Mesendoderm (in vitro differentiated cells): ENCODE data around the gene TPO.

Experiments
- DNase-seq: peaks from one replicate; pipeline ENCODE4 v3.0.0; 2013
- H2AK5ac ChIP-seq: 2 replicates; pipeline ENCODE4 v1.6.1; 2013; ENCODE audit warnings: low read length, inconsistent platforms
- H2BK120ac ChIP-seq: 2 replicates; pipeline ENCODE4 v1.6.1; 2013; ENCODE audit warnings: low read depth, mild to moderate bottlenecking, low read length, moderate library complexity, mixed read lengths
- H2BK15ac ChIP-seq: replicated peaks from 2 replicates; pipeline ENCODE4 v1.6.1; 2013; ENCODE audit warnings: low read depth, mild to moderate bottlenecking, moderate library complexity
- H2BK5ac ChIP-seq: 2 replicates; pipeline ENCODE4 v1.6.1; 2013; ENCODE audit warnings: low read length, inconsistent platforms
- H3K18ac ChIP-seq: 2 replicates; pipeline ENCODE4 v1.6.1; 2013; ENCODE audit warnings: mild to moderate bottlenecking, low read length, mixed read lengths
- H3K23ac ChIP-seq: one replicate; pipeline ENCODE4 v1.6.1; 2013; ENCODE audit warnings: low read length
- H3K27ac ChIP-seq: 2 replicates; pipeline ENCODE4 v1.5.1; 2013; ENCODE audit warnings: low read depth, mild to moderate bottlenecking, inconsistent platforms, low read length, moderate library complexity
- H3K27me3 ChIP-seq: 2 replicates; pipeline ENCODE4 v1.6.1; 2013; ENCODE audit warnings: low read length, control low read depth, mild to moderate bottlenecking, inconsistent platforms; ENCODE audit not compliant: insufficient read depth, poor library complexity
- H3K36me3 ChIP-seq: 2 replicates; pipeline ENCODE4 v1.6.1; 2013; ENCODE audit warnings: low read length, inconsistent platforms; ENCODE audit not compliant: control insufficient read depth, insufficient read depth
- H3K4ac ChIP-seq: one replicate; pipeline ENCODE4 v1.6.1; 2013; ENCODE audit warnings: low read depth, mild to moderate bottlenecking, low read length, moderate library complexity
- H3K4me1 ChIP-seq: 2 replicates; pipeline ENCODE4 v1.6.1; 2013; ENCODE audit warnings: low read depth, low read length, inconsistent platforms; ENCODE audit not compliant: control insufficient read depth
- H3K4me2 ChIP-seq: 2 replicates; pipeline ENCODE4 v1.6.1; 2013; ENCODE audit warnings: low read length
- H3K4me3 ChIP-seq: 2 replicates; pipeline ENCODE4 v1.5.1; 2013; ENCODE audit warnings: mild to moderate bottlenecking, low read length
- H3K56ac ChIP-seq: one replicate; pipeline ENCODE4 v1.6.1; 2013; ENCODE audit warnings: low read length
- H3K79me1 ChIP-seq: 2 replicates; pipeline ENCODE4 v1.6.1; 2013; ENCODE audit warnings: low read length, inconsistent platforms
- H3K79me2 ChIP-seq: 2 replicates; pipeline ENCODE4 v1.6.1; 2013; ENCODE audit warnings: mild to moderate bottlenecking, low read length; ENCODE audit not compliant: control insufficient read depth, insufficient read depth
- H3K9ac ChIP-seq: 2 replicates; pipeline ENCODE4 v1.6.1; 2013; ENCODE audit warnings: low read length, inconsistent platforms
- H4K5ac ChIP-seq: one replicate; pipeline ENCODE4 v1.6.1; 2013; ENCODE audit warnings: low read length
- H4K8ac ChIP-seq: one replicate; pipeline ENCODE4 v1.6.1; 2013; ENCODE audit warnings: low read depth, mild to moderate bottlenecking, control low read depth, low read length, moderate library complexity
- WGBS: extraction: QIAGEN DNeasy Blood & Tissue Kit; methylation state at CpG from one replicate; pipeline ENCODE4 v1.1.7; 2013; ENCODE audit warnings: low lambda C conversion rate, missing lambda C conversion rate; ENCODE audit not compliant: insufficient coverage; ENCODE audit errors: extremely low coverage; 5-methylcytosine and 5-hydroxymethylcytosine counted together

Gene TPO

GRCh38 chr2:1510176-1510575 is 96.9 kb downstream of the TPO start:
- no peak overlapping the region for H3K18ac ChIP-seq
- no peak overlapping the region for H3K27ac ChIP-seq
- no peak overlapping the region for H2BK5ac ChIP-seq
- no peak overlapping the region for H3K4me3 ChIP-seq
- H3K27me3 ChIP-seq = no peaks in the 10 kb centered on the region
- H3K79me2 ChIP-seq = no peaks in the 10 kb centered on the region
- H2AK5ac ChIP-seq = no peak overlapping the region
- no peak overlapping the region for H3K4me2 ChIP-seq
- H3K36me3 ChIP-seq = no peaks in the 10 kb centered on the region
- H3K4ac ChIP-seq = no peak overlapping the region
- no peaks in the 10 kb centered on the region for H3K79me1 ChIP-seq
- no CpG with 5 or more reads among the region's 4 CpGs for WGBS
- no peak overlapping the region for H4K5ac ChIP-seq
- H2BK15ac ChIP-seq = no peak overlapping the region
- no peak overlapping the region for H2BK120ac ChIP-seq
- DNase-seq = no peak
- H3K4me1 ChIP-seq = no peaks in the 10 kb centered on the region
- H3K56ac ChIP-seq = no peak overlapping the region
- no peak overlapping the region for H3K9ac ChIP-seq
- H4K8ac ChIP-seq = no peak overlapping the region
- H3K23ac ChIP-seq = no peak overlapping the region

- H3K4me2 ChIP-seq = no peak overlapping the region
- no peak overlapping the region for H3K18ac ChIP-seq
- no CpG with 5 or more reads among the region's 6 CpGs for WGBS
- no peak overlapping the region for H3K9ac ChIP-seq
- H2BK120ac ChIP-seq = no peak overlapping the region
- no peak overlapping the region for H3K4ac ChIP-seq
- H2BK5ac ChIP-seq = no peak overlapping the region
- no peaks in the 10 kb centered on the region for H3K4me1 ChIP-seq
- H2BK15ac ChIP-seq = no peak overlapping the region
- H3K79me2 ChIP-seq = no peaks in the 10 kb centered on the region
- no peak overlapping the region for H2AK5ac ChIP-seq
- no peak for DNase-seq
- H4K8ac ChIP-seq = no peak overlapping the region
- no peak overlapping the region for H3K56ac ChIP-seq
- no peak overlapping the region for H4K5ac ChIP-seq
- H3K4me3 ChIP-seq = no peak overlapping the region
- H3K79me1 ChIP-seq = no peaks in the 10 kb centered on the region
- no peaks in the 10 kb centered on the region for H3K36me3 ChIP-seq
- no peak overlapping the region for H3K23ac ChIP-seq
- no peaks in the 10 kb centered on the region for H3K27me3 ChIP-seq
- H3K27ac ChIP-seq = no peak overlapping the region
These were observed 98.2 kb downstream of the TPO start for GRCh38 chr2:1511455-1511854.

- no peak overlapping the region for H4K5ac ChIP-seq
- H3K4ac ChIP-seq = no peak overlapping the region
- H2BK5ac ChIP-seq = no peak overlapping the region
- no peaks in the 10 kb centered on the region for H3K4me1 ChIP-seq
- H3K18ac ChIP-seq = no peak overlapping the region
- H3K9ac ChIP-seq = no peak overlapping the region
- no peaks in the 10 kb centered on the region for H3K36me3 ChIP-seq
- H2BK120ac ChIP-seq = no peak overlapping the region
- WGBS = no CpG with 5 or more reads among the region's 36 CpGs
- no peaks in the 10 kb centered on the region for H3K27me3 ChIP-seq
- H3K56ac ChIP-seq = no peak overlapping the region
- no peak overlapping the region for H3K4me2 ChIP-seq
- no peaks in the 10 kb centered on the region for H3K79me2 ChIP-seq
- no peak overlapping the region for H3K27ac ChIP-seq
- no peak overlapping the region for H2AK5ac ChIP-seq
- H2BK15ac ChIP-seq = no peak overlapping the region
- H4K8ac ChIP-seq = no peak overlapping the region
- H3K79me1 ChIP-seq = no peaks in the 10 kb centered on the region
- DNase-seq = no peak
- H3K23ac ChIP-seq = no peak overlapping the region
- H3K4me3 ChIP-seq = no peak overlapping the region
These were observed 99.3 kb downstream of the TPO start for GRCh38 chr2:1512321-1513289.

GRCh38 chr2:1514391-1515072 is 101.3 kb downstream of the TPO start:
- H3K79me2 ChIP-seq = no peaks in the 10 kb centered on the region
- no peak overlapping the region for H3K4ac ChIP-seq
- H4K5ac ChIP-seq = no peak overlapping the region
- no CpG with 5 or more reads among the region's 18 CpGs for WGBS
- no peak overlapping the region for H3K23ac ChIP-seq
- no peaks in the 10 kb centered on the region for H3K4me1 ChIP-seq
- no peak overlapping the region for H3K4me2 ChIP-seq
- no peak overlapping the region for H2BK15ac ChIP-seq
- H3K27me3 ChIP-seq = no peaks in the 10 kb centered on the region
- H4K8ac ChIP-seq = no peak overlapping the region
- no peak overlapping the region for H2AK5ac ChIP-seq
- H3K79me1 ChIP-seq = no peaks in the 10 kb centered on the region
- no peak overlapping the region for H3K27ac ChIP-seq
- H3K56ac ChIP-seq = no peak overlapping the region
- H3K18ac ChIP-seq = no peak overlapping the region
- H3K36me3 ChIP-seq = no peaks in the 10 kb centered on the region
- no peak overlapping the region for H2BK120ac ChIP-seq
- no peak for DNase-seq
- no peak overlapping the region for H3K9ac ChIP-seq
- H2BK5ac ChIP-seq = no peak overlapping the region
- H3K4me3 ChIP-seq = no peak overlapping the region

GRCh38 chr2:1515073-1515430 is 101.8 kb downstream of the TPO start:
- Histone ChIP-seq H3K23ac (no peak overlapping the region), H3K27ac (no peak overlapping the region), H4K8ac (no peak overlapping the region), H3K4me2 (no peak overlapping the region), H2AK5ac (no peak overlapping the region), H4K5ac (no peak overlapping the region), H3K4ac (no peak overlapping the region), H3K4me3 (no peak overlapping the region), H2BK5ac (no peak overlapping the region), H3K56ac (no peak overlapping the region), H3K9ac (no peak overlapping the region), H3K4me1 (no peaks in the 10 kb centered on the region), H3K79me2 (no peaks in the 10 kb centered on the region), H2BK15ac (no peak overlapping the region), H3K36me3 (no peaks in the 10 kb centered on the region), H3K27me3 (no peaks in the 10 kb centered on the region), H2BK120ac (no peak overlapping the region), H3K79me1 (no peaks in the 10 kb centered on the region), H3K18ac (no peak overlapping the region)
- no CpG with 5 or more reads among the region's 8 CpGs for WGBS
- no peak for DNase-seq
